ENCODE results near the gene XPR1.

Gene XPR1

DNA sequence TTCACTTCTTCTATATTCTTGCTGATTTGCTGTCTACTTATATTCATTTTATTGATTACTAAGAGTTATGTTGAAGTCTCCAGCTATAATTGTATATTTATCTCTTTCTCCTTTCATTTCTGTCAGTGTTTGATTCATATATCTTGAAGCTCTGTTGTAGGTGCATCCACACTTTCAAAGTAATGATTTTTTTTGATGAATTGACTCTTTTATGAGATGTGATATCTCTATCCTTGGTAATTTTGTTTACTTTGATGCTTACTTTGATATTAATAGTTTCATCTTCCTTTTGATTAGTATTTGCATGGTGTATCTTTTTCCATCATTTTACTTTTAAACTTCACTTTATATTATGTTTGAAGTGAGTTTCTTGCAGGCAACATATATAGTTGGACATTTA, 110.8 kb downstream of the XPR1 start:
- in situ Hi-C loops (cut with HindIII; ENCODE audit: low pct_ligation_motif_present, low pct_unique_long_range_greater_than_20kb, low sequenced_read_pairs), result no loop called here

GRCh38 chr1:180743868-180744267, 112.0 kb downstream of the XPR1 start:
- no peak for DNase-seq
- in situ Hi-C loops (cut with HindIII; ENCODE audit: low pct_ligation_motif_present, low pct_unique_long_range_greater_than_20kb, low sequenced_read_pairs), result no loop called here

More for the DNA sequence above, 110.8 kb downstream of the XPR1 start:
- DNase-seq, result no peak

DNA sequence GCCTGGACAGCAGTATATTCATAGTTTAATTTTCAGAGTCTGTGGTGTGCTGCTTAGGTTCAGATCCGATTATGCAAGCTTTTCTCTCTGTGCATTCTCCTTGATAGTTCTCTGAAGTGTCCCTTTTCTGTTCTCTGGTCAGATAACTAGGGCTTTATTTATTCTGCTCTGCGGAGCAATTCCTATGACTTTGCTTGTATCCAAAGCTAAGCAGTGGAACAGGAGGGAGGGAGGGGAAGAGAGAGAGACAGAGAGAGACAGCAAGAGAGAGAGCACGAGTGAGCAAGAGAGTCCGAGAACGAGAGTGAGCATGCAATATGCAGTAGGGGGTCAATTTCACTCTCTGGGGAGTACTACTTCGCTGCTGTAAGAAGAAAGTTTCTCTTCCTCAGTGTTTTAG, 113.3 kb downstream of the XPR1 start:
- in situ Hi-C loops (cut with HindIII; ENCODE audit: low pct_ligation_motif_present, low pct_unique_long_range_greater_than_20kb, low sequenced_read_pairs), result no loop called here

GRCh38 chr1:180751921-180752320, 120.1 kb downstream of the XPR1 start:
- in situ Hi-C loops (cut with HindIII; ENCODE audit: low pct_ligation_motif_present, low pct_unique_long_range_greater_than_20kb, low sequenced_read_pairs), result no loop called here
- DNase-seq, result no peak

More for the DNA sequence above, 113.3 kb downstream of the XPR1 start:
- no peak for DNase-seq

GRCh38 chr1:180754453-180754852, 122.6 kb downstream of the XPR1 start:
- DNase-seq, result no peak
- in situ Hi-C loops (cut with HindIII; ENCODE audit: low pct_ligation_motif_present, low pct_unique_long_range_greater_than_20kb, low sequenced_read_pairs), result no loop called here

- no peak for DNase-seq
- in situ Hi-C loops (cut with HindIII; ENCODE audit: low pct_ligation_motif_present, low pct_unique_long_range_greater_than_20kb, low sequenced_read_pairs), result no loop called here
Observed at GRCh38 chr1:180757657-180758056, 125.8 kb downstream of the XPR1 start.

DNA sequence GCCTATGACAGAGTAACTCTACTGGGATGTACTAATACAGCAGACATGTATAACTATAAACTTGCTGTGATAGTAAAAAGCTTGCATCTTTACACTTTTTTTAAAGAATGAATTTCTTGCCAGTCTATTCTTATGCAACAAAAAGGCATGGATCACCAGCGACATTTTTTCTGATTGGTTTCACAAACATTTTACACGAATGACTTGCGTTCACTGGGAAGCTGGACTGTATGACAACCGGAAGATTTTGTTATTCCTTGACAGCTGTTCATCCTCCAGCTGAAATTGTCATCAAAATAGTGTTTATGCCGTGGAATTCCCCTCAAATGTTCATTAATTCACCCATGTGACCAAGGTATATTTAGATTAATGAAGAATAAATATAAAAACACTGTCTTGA, 131.0 kb downstream of the XPR1 start:
- in situ Hi-C loops (cut with HindIII; ENCODE audit: low pct_ligation_motif_present, low pct_unique_long_range_greater_than_20kb, low sequenced_read_pairs), result no loop called here
- no peak for DNase-seq

DNA sequence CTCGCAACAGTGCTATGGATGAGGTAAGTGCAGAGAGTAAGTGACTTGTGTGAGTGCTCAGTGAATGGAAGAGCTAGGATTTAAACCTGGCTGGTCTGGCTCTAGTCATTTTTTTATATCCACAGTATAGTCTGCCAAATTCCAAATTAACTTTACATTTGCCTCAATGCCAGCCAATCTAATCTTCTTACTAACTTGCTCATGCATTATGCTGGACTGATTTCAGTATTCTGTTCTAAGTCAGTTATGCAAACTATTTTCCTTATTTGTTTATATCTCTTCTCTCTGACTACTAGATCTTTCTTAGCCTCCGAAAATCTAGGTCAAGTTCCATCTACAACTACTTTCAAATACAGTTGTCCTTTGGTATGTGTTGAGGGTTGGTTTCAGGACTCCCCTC, 133.3 kb downstream of the XPR1 start:
- in situ Hi-C loops (cut with HindIII; ENCODE audit: low pct_ligation_motif_present, low pct_unique_long_range_greater_than_20kb, low sequenced_read_pairs), result no loop called here
- no peak for DNase-seq

- no peak for DNase-seq
- in situ Hi-C loops (cut with HindIII; ENCODE audit: low pct_ligation_motif_present, low pct_unique_long_range_greater_than_20kb, low sequenced_read_pairs), result no loop called here
Observed at GRCh38 chr1:180769889-180770288, 138.1 kb downstream of the XPR1 start.

- in situ Hi-C loops (cut with HindIII; ENCODE audit: low pct_ligation_motif_present, low pct_unique_long_range_greater_than_20kb, low sequenced_read_pairs), result no loop called here
Observed at GRCh38 chr1:180773210-180773865, 141.5 kb downstream of the XPR1 start.

GRCh38 chr1:180775801-180776200, 144.0 kb downstream of the XPR1 start:
- DNase-seq, result no peak
- in situ Hi-C loops (cut with HindIII; ENCODE audit: low pct_ligation_motif_present, low pct_unique_long_range_greater_than_20kb, low sequenced_read_pairs), result no loop called here

More at GRCh38 chr1:180773210-180773865, 141.5 kb downstream of the XPR1 start:
- peak; percentile 53 for DNase-seq

- no peak for DNase-seq
- in situ Hi-C loops (cut with HindIII; ENCODE audit: low pct_ligation_motif_present, low pct_unique_long_range_greater_than_20kb, low sequenced_read_pairs), result no loop called here
Observed at GRCh38 chr1:180777072-180777689, 145.4 kb downstream of the XPR1 start.

DNA sequence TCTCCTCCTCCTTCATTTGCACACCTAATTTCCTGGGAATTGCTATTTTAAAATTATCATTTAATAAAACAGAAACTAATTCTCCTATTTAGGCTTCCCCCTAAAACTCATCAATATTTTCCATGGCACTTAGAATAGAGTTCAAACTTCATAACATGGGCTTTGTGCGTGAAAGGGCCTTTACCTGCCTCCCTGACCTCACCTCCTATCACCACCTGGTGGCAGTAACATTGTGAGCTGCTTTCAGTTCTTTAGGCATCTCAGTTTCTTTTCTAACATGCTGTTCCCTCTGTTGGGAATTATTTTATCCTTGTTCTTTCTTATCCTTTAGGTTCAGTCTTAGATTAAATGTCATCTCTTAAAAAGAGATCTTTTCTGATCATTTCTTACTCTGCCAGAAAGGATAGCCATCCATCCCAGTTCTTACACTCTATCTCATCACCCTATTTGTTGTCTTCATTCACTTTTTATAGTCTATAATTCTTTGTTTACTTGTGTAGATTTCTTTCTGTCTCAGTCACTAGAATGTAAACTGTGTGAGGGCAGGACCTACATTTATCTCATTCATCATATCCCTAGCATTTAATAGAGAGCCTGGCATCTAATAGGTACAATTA, 147.1 kb downstream of the XPR1 start:
- in situ Hi-C loops (cut with HindIII; ENCODE audit: low pct_ligation_motif_present, low pct_unique_long_range_greater_than_20kb, low sequenced_read_pairs), result no loop called here
- DNase-seq, result peak; percentile 33

DNA sequence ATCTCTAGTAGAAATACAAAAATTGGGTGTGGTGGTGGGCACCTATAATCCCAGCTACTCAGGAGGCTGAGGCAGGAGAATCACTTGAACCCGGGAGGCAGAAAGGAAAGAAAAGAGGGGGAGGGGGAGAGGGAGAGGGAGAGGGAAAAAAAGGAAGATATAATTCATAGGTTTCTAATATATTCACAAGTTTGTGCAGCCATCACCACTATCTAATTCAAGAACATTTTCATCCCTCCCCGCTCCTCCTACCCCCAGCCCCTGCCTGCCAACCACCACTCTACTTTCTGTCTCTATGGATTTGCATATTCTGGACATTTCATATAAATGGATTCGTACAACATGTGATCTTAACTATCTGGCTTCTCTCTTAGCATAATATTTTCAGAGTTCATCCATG, 147.8 kb downstream of the XPR1 start:
- DNase-seq, result no peak
- in situ Hi-C loops (cut with HindIII; ENCODE audit: low pct_ligation_motif_present, low pct_unique_long_range_greater_than_20kb, low sequenced_read_pairs), result no loop called here

DNA sequence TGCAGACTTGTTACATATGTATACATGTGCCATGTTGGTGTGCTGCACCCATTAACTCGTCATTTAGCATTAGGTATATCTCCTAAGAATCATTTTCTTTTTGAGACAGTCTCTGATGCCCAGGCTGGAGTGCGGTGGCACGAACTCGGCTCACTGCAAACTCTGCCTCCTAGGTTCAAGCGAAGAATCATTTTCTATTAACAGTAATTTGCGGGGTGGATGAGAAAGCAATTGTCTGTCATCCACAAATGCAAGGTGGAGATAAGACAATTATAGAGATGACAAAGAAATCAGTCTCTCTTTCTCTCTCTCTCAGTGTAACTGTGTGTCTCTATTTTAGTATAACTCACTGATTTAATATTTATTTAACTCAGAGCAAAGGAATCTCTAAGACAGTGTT, 149.9 kb downstream of the XPR1 start:
- no peak for DNase-seq
- in situ Hi-C loops (cut with HindIII; ENCODE audit: low pct_ligation_motif_present, low pct_unique_long_range_greater_than_20kb, low sequenced_read_pairs), result no loop called here

DNA sequence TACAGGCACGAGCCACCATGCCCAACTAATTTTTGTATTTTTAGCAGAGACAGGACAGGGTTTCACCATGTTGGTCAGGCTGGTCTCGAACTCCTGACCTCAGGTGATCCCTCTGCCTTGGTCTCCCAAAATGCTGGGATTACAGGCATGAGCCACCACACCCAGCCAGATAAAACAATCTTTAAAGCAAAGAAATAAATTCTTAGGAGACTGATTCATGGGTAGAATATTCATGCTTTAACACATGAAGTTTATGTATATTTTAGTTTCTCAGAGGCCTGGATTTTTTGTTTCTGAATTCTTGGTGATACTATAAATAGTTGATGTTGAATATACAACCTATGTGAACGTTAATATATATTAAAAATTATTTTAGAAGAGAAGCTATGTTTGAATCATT, 153.5 kb downstream of the XPR1 start:
- in situ Hi-C loops (cut with HindIII; ENCODE audit: low pct_ligation_motif_present, low pct_unique_long_range_greater_than_20kb, low sequenced_read_pairs), result no loop called here

GRCh38 chr1:180785887-180786286, 154.1 kb downstream of the XPR1 start:
- in situ Hi-C loops (cut with HindIII; ENCODE audit: low pct_ligation_motif_present, low pct_unique_long_range_greater_than_20kb, low sequenced_read_pairs), result no loop called here
- DNase-seq, result no peak

More for the DNA sequence above, 153.5 kb downstream of the XPR1 start:
- no peak for DNase-seq

DNA sequence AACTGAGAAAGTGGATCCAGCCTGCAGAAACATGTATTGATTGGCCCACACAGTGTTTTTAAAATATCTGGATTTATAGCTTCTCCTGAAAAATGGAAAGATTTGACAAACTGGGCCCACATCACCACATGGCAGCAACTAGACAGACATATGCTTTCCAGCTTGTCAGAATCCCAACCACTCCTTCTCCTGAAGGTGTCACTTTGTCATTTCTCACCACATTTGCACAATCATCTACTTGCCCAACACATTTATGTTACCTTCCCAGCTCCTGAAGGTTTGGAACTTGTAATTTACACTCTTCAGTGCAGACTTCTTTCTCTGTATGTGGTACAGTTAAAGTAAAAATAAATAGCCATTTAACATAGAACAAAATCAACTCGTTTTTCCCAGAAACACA, 154.8 kb downstream of the XPR1 start:
- in situ Hi-C loops (cut with HindIII; ENCODE audit: low pct_ligation_motif_present, low pct_unique_long_range_greater_than_20kb, low sequenced_read_pairs), result no loop called here
- DNase-seq, result no peak

GRCh38 chr1:180787628-180788307, 155.9 kb downstream of the XPR1 start:
- DNase-seq, result no peak
- in situ Hi-C loops (cut with HindIII; ENCODE audit: low pct_ligation_motif_present, low pct_unique_long_range_greater_than_20kb, low sequenced_read_pairs), result no loop called here
